HuH-7 (cell line): ENCODE results near the gene XRN2.

Experiments
- DNase-seq: peaks from one replicate; pipeline ENCODE4 v3.0.0; 2011; ENCODE audit warnings: low spot score

The XRN2 gene

DNA sequence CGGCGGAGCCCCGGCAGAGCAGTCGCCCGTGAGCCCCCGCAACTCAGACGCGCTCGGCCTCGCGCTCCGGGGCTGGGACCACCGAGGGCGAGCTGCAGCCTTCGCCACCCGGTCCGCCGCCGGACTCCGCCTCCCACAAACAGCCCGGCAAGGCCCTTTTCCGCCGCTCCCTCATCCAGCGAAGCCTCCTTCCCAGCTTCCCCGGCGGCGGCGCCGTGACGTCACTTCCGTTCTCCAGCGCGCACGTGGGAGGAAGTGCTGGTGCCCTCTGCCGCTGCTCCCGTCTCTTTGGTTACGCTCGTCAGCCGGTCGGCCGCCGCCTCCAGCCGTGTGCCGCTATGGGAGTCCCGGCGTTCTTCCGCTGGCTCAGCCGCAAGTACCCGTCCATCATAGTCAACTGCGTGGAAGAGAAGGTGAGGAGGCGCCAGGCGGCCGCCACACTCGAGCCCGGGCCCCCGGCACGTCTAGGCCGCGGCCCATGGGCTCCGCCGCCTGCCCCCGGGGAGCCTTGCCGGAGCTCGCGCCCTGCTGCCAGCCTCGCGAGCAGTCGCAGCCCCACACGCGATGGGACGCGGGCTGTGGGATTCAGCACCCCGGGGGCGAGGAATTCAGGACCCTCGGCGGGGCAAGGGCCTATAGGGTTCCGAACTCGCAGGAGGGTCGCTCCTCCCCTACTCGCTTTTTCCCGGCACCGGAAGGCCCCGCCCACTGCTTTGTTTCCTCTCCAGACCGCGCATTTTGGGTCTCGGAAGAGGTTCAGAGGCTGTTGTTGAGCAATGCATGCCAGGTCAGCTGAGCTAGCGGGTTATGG lies at the start of gene XRN2:
Gene XRN2, plus strand, starts transcription at position 271 of the 811 bp plus-strand sequence. Its CDS starts 68 bp downstream, at position 339.
- DNase-seq: peak; percentile 95

GRCh38 chr20:21257192-21257591 lies 45.9 kb upstream of the XRN2 start:
- no peak for DNase-seq

GRCh38 chr20:21258411-21258810 lies 44.7 kb upstream of the XRN2 start:
- no peak for DNase-seq

DNA sequence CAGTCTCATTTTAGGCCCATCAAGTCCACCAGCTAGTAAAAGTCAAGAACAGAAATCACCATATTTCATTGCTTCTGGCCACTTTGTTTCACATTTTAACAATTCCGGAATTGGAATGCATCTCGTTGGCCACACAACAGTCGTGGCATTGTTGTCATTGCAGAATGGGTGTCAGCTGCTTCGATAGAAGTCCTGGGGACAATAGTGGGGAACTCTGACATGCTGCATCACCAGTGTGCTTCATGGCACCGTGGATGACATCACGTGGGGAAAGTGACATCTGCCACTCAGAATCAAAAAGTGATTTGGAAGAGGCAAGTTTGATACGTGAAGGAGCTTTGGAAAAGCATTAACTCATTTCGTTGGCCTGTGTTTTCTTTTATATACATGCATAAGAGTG lies 43.8 kb upstream of the XRN2 start:
- DNase-seq: no peak

DNA sequence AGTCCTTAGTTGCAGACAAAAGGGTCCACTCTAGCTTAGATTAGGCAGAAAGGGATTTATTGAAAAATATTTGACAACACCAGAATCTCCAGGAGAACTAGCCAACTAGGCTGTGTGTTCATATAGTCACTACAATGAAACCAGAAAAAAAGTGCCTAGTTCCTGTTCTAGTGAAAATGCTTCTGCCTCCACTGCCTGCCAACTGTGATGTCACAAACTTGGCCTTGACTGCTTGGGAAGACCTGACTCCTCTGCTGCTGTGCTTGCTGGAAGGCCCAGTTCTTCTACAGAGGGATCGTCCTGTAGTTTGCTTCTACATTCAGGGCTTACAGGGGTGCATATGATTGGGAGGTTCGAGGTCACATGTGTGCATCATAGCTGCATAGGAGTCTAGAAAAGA lies 40.3 kb upstream of the XRN2 start:
- no peak for DNase-seq

GRCh38 chr20:21265261-21266190 lies 37.6 kb upstream of the XRN2 start:
- DNase-seq: no peak

DNA sequence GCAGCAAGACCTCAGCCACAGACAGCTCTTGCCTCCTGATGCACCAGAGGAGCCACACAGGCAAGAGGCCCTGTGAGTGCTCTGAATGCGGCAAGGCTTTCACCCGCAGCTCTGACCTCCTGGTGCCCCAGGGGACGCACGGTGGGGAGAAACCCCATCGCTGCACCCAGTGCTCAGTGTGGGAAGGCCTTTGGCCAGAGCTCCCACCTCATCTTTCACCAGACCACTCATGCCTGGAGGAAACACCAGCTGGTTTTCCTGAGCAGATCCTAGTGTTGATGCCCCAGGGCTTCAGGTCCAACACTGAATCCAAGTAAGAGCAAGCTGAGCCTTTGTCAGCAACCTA lies 37.0 kb upstream of the XRN2 start:
- DNase-seq: no peak

GRCh38 chr20:21269772-21270171 lies 33.4 kb upstream of the XRN2 start:
- no peak for DNase-seq

- DNase-seq: no peak
Measured at GRCh38 chr20:21270806-21271205, 32.3 kb upstream of the XRN2 start.

- DNase-seq: no peak
Measured at GRCh38 chr20:21272279-21272678, 30.9 kb upstream of the XRN2 start.

GRCh38 chr20:21272679-21273078 lies 30.5 kb upstream of the XRN2 start:
- DNase-seq: no peak

- no peak for DNase-seq
Measured at GRCh38 chr20:21273755-21274386, 29.3 kb upstream of the XRN2 start.

DNA sequence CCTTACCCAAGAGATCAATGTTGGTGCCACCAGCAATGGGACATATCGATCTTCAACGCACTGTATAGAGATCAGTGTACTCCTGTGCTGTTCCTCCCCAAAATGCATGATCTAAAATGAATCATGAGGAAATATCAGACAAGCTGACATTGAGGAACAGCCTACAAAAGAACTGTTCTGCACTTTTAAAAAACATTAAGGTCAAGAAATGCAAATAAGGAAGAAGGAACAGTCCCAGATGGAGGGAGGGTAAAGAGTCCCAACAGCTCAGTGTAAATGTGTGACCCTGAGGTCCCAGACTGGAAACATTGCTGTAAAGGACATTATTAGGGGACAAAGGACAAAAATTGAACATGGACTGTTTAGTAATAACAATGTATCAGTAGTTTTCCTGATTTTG lies 24.3 kb upstream of the XRN2 start:
- no peak for DNase-seq

- DNase-seq: no peak
Measured at GRCh38 chr20:21279706-21280521, 23.2 kb upstream of the XRN2 start.

- DNase-seq: peak; percentile 57
Measured at GRCh38 chr20:21280522-21281016, 22.6 kb upstream of the XRN2 start.

- no peak for DNase-seq
Measured at GRCh38 chr20:21286775-21287174, 16.4 kb upstream of the XRN2 start.

DNA sequence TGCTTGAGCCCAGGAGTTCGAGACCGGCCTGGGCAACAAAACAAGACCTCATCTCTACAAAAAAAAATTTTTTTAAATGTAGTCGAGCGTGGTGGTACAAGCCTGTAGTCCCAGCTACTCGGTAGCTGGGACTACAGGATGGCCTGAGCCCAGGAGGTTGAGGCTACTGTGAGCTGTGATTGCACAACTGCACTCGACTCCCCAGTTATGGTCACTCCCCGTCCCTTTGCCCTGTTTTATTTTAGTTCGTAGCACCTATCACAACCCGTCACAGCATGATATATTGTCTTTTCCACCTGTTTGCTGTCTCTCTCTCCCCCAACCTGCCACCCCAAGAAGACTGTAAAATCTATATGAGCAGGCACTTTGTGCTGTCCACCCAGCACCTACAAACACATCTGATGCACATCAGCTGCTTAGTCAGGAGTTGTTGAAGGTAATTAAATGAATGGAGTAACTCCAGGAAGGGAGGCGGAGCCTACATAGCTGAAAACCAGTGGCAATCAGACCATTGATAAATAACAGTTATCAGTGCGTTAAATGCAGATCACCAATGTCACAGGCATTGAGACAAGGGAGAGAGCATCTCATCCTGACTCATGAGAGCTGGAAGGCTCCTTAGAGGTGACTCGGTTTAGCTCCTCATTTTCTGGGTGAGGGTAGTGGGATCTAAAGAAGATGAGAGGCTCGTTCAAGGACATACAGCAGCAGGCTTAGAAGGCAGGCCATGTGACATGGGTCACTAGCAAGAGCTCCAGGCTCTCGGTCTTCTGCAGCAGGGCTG lies 14.4 kb upstream of the XRN2 start:
- DNase-seq: no peak

- DNase-seq: no peak
Measured at GRCh38 chr20:21289651-21290050, 13.5 kb upstream of the XRN2 start.

- DNase-seq: no peak
Measured at GRCh38 chr20:21291026-21291425, 12.1 kb upstream of the XRN2 start.

GRCh38 chr20:21294755-21295154 lies 8.4 kb upstream of the XRN2 start:
- no peak for DNase-seq
